K562 treated with DMSO at 1 percent for 48 hours (cell line): ENCODE data around the gene ARMH1. TPM values are rescaled to one million over a fixed set of nuclear protein-coding genes. Genes with fewer than 3 reads are reported as not detected.

Experiments used
- total RNA-seq: library from RNA; unstranded; fragments of 300-600 nt; gene quantifications from 2 replicates; pipeline ENCODE4 v1.2.3, GENCODE V29; 2022; ENCODE audit warnings: low replicate concordance; ENCODE audit errors: extremely low read depth

ARMH1 gene
- not detected in 2 replicates for total RNA-seq

DNA sequence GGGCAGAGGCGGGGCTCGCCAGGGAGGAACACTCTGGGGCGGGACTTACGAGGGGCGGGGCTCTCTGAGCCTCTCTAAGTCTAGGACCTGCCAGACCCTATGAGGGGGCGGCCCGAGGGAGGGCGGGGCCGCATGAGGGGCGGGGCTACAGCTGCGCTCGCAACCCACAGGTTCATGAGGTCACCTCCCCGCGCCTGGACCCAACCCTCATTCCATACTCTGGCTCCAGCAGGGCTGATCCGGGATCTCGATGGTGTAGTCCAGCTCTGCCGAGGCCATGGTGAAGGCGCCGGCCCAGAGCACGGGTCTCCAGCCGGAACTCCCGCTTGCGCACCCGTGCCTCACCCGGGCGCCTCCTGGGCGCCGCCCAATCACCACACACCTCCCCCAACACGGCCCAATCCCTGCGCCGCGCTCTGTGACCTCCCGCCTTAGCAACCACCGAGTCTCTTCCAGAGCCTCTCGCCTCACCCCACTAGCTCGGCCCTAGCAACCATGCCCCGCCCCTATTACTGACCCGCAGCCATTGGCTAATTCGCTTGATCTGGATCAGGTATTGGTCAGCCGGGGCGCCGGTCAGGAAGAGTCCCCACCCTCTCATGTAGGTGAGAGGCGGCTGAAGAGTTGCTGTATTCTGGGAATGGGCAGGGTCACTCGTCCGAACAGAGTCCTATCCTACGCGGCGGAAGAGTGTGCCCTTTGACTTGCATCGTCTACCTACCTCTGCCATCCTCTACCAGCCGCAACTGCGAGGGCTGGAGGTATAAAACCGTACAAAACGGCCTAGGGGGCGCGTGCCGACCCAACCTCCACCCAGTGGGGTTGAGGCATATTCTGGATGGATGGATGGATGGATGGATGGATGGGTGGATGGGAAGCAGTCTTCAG, at the start of gene ARMH1, which contains the start of gene TMEM53:
Gene ARMH1 (plus strand): TSS at position 602 of the 888 bp plus-strand sequence. CDS start 14,984 bp downstream, outside the sequence.
Gene TMEM53 (minus strand): TSS at position 369 of the 888 bp plus-strand sequence. CDS start 90 bp downstream, at position 279.

DNA sequence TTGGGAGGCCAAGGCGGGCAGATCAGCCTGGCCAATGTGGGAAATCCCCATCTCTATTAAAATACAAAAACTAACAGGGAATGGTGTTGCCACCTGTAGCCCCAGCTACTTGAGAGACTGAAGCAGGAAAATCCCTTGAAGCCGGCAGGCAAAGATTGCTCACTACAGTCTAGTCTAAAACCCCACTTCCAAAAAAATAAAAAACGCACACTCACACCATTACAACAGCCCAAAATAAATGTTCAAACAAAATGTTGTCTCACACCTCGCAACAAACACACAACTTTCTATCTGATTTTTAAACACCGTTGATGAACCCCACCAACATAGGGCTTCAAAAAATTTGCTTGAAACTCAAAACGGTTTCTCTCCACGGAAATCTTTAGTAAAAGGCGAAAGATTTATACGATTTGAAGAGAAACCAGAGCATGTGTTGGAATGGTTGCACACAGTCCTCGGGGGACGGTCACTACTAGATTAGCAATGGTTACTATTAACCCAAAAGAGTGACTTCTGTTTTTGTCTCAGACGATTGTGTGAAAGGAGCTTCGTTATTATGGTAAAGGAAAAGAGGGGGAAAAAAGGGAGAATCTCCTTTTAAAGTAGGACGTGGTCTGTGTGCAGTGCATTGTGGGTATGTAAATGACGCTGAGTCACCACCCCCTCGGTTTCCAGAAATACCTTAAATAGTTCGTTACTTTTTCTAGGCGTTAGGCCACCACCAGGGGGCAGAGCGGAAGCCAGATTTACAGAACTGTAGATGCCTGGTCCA, 56.4 kb downstream of the ARMH1 start, which contains the start of gene RNU5D-1:
Gene RNU5D-1 (minus strand): TSS at position 430 of the 772 bp plus-strand sequence.

DNA sequence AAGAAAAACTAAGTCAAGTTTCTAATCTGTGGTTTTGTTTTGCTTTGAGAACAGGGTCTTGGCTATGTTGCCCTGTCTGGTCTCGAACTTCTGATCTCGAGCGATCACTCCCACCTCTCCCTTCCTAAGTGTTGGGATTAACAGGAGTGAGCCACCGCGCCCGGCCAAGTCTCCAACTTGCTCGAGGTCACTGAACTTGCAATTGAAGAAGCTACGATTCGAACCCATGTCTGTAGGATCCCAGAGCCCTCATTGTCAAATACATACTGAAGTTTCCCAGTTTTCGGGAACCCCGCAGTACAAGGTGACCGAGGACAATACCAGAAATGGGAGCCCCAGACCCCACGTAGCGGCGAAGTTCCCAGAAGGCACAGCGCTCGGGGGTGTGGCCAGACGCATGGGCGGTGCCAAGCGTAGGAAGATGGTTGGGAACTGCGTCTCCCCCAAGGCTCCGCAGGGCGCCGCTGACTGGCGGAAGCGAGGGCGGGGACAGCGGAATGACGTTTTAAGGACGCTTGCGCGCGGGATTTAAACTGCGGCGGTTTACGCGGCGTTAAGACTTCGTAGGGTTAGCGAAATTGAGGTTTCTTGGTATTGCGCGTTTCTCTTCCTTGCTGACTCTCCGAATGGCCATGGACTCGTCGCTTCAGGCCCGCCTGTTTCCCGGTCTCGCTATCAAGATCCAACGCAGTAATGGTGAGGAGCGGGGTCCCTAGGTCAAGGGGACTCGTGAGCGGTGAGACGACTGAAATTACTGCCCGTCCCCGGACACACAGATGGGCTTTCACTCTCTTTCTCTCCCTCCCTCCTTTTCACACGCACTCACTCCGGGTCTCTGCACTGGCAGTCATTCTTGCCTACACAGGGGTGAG, 65.0 kb downstream of the ARMH1 start, which contains the start of gene KIF2C:
Gene KIF2C (plus strand): TSS at position 531 of the 872 bp plus-strand sequence. CDS start 96 bp downstream, at position 627.

Other genes with a start within 250 kb of the ARMH1 start
- not detected in 2 replicates for gene TMEM53, start 233 bp upstream of the ARMH1 start, total RNA-seq
- not detected in 2 replicates for gene RNU5D-1, start 56.5 kb downstream of the ARMH1 start, total RNA-seq
- gene KIF2C, start 65.1 kb downstream of the ARMH1 start, total RNA-seq: not detected in 2 replicates
- 4,012 and 8,491 TPM in 2 replicates for gene RPS8, start 100.8 kb downstream of the ARMH1 start, total RNA-seq
- not detected in 2 replicates for gene BEST4, start 113.5 kb downstream of the ARMH1 start, total RNA-seq
- not detected in 2 replicates for gene PLK3, start 125.7 kb downstream of the ARMH1 start, total RNA-seq
- not detected in 2 replicates for gene DYNLT4, start 132.6 kb downstream of the ARMH1 start, total RNA-seq
- gene BTBD19, start 133.8 kb downstream of the ARMH1 start, total RNA-seq: not detected in 2 replicates
- gene PTCH2, start 168.5 kb downstream of the ARMH1 start, total RNA-seq: not detected in 2 replicates